Measurements from ENCODE around the gene EP400. TPM values are rescaled to one million over a fixed set of nuclear protein-coding genes. Genes with fewer than 3 reads are reported as not detected.

EP400 gene
- total and polyA plus RNA-seq, 8 donors = 5.2 to 39.8 (median 21.6) TPM

GRCh38 chr12:131994589-131994988, 44.8 kb downstream of the EP400 start:
- peaks cover 48 to 92% (median 87%) of the 10 kb centered on the region in 4 donors for H3K36me3 ChIP-seq
- intact Hi-C loops (cut with DNase I; ENCODE audit: low total_unique reads) = no loop called here

DNA sequence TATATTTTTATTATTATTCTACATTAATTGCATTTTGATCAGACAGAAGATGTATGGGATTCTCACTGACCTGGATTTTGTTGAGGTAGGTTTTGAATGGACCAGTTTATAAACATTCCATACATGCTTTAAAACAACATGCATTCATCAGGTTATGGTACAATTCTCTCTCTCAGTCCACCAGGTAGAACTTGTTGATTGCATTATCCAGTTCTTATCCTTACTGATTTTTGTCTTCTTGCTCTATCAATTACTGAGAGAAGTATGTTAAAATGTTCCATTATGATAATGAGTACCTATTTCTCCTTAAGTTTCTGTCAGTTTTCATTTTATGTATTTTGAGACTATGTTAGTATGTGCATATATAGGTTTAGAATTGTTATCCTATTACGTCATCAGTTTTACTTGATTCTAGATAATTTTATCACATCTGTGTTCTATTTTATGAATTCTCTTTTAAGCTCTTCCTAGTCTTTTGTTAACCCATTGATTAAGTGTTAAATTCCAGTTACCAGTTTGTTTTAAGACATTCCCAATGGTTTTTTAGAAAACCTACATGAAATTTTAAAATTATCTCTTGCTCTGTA, 50.6 kb downstream of the EP400 start:
- Histone ChIP-seq H3K36me3 (peaks cover 4 to 70% (median 66%) of the 10 kb centered on the region in 4 donors), H3K9me3 (no peaks in the 10 kb centered on the region), H3K4me1 (peaks cover 0 to 8% (median 0%) of the 10 kb centered on the region in 4 donors), H3K4me3 (no peak overlapping the region), H3K27me3 (no peaks in the 10 kb centered on the region), H3K27ac (no peak overlapping the region)
- no peak for TF ChIP-seq POLR2AphosphoS5 (IDR thresholded peaks at IDR 0.05)
- TF ChIP-seq POLR2A (IDR thresholded peaks at IDR 0.05) = no peak
- TF ChIP-seq, protein P1, sequence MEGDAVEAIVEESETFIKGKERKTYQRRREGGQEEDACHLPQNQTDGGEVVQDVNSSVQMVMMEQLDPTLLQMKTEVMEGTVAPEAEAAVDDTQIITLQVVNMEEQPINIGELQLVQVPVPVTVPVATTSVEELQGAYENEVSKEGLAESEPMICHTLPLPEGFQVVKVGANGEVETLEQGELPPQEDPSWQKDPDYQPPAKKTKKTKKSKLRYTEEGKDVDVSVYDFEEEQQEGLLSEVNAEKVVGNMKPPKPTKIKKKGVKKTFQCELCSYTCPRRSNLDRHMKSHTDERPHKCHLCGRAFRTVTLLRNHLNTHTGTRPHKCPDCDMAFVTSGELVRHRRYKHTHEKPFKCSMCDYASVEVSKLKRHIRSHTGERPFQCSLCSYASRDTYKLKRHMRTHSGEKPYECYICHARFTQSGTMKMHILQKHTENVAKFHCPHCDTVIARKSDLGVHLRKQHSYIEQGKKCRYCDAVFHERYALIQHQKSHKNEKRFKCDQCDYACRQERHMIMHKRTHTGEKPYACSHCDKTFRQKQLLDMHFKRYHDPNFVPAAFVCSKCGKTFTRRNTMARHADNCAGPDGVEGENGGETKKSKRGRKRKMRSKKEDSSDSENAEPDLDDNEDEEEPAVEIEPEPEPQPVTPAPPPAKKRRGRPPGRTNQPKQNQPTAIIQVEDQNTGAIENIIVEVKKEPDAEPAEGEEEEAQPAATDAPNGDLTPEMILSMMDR (IDR thresholded peaks at IDR 0.05) = no peak
- no peak for TF ChIP-seq EP300 (IDR thresholded peaks at IDR 0.05)
- 87 to 96% (median 88%) methylated on average over 1 of the region's 1 CpG for WGBS, 5 donors
- intact Hi-C loops (cut with DNase I; ENCODE audit: low total_unique reads) = no loop called here
- DNase-seq = no peak

More at GRCh38 chr12:131994589-131994988, 44.8 kb downstream of the EP400 start:
- TF ChIP-seq, protein P1 (IDR thresholded peaks at IDR 0.05) = no peak
- no peak for TF ChIP-seq POLR2AphosphoS5 (IDR thresholded peaks at IDR 0.05)
- no peak for TF ChIP-seq EP300 (IDR thresholded peaks at IDR 0.05)
- TF ChIP-seq POLR2A (IDR thresholded peaks at IDR 0.05) = no peak
- no peak for DNase-seq
- Histone ChIP-seq H3K27ac (no peak overlapping the region), H3K4me3 (no peak overlapping the region), H3K9me3 (no peaks in the 10 kb centered on the region), H3K4me1 (no peaks in the 10 kb centered on the region), H3K27me3 (no peaks in the 10 kb centered on the region)
- 87 to 95% (median 91%) methylated on average over 4 of the region's 4 CpGs for WGBS, 5 donors

DNA sequence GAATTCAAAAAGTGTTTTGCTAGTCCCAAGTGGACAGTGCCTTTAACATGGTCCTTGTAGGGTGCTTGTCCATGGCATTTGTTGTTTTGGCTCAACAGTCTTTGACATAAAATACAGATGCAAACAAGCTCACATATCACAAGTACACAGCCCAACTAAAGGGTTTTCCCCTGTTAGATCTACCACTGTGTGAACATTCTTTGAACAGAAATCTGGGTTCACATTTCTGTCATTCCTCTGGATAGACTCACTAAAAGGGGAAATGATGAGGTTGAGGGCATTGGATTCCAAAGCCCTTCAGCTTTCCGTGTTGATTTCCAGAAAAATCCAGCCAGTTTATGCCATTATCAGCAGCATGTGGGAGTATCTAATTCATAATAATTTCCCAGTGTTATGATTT, 54.1 kb downstream of the EP400 start:
- Histone ChIP-seq H3K9me3 (no peaks in the 10 kb centered on the region), H3K36me3 (peaks cover 29 to 79% (median 74%) of the 10 kb centered on the region in 4 donors), H3K27me3 (no peaks in the 10 kb centered on the region), H3K27ac (no peak overlapping the region), H3K4me3 (no peak overlapping the region), H3K4me1 (peaks cover 0 to 8% (median 0%) of the 10 kb centered on the region in 4 donors)
- no peak for TF ChIP-seq POLR2AphosphoS5 (IDR thresholded peaks at IDR 0.05)
- no peak for TF ChIP-seq POLR2A (IDR thresholded peaks at IDR 0.05)
- TF ChIP-seq, protein P1 (IDR thresholded peaks at IDR 0.05) = no peak
- no peak for TF ChIP-seq EP300 (IDR thresholded peaks at IDR 0.05)
- no peak for DNase-seq
- WGBS, 5 donors = 70 to 88% (median 78%) methylated on average over 1 of the region's 1 CpG
- intact Hi-C loops (cut with DNase I; ENCODE audit: low total_unique reads) = no loop called here

- Histone ChIP-seq H3K4me1 (peaks cover 0 to 8% (median 0%) of the 10 kb centered on the region in 4 donors), H3K36me3 (peaks cover 34 to 81% (median 79%) of the 10 kb centered on the region in 4 donors), H3K27ac (no peak overlapping the region), H3K9me3 (no peaks in the 10 kb centered on the region), H3K4me3 (no peak overlapping the region), H3K27me3 (no peaks in the 10 kb centered on the region)
- TF ChIP-seq POLR2AphosphoS5 (IDR thresholded peaks at IDR 0.05) (no peak), POLR2A (IDR thresholded peaks at IDR 0.05) (no peak), EP300 (IDR thresholded peaks at IDR 0.05) (no peak)
- TF ChIP-seq, protein P1 (IDR thresholded peaks at IDR 0.05) = no peak
- 93 to 96% (median 96%) methylated on average over 10 of the region's 10 CpGs for WGBS, 5 donors
- DNase-seq = no peak
- intact Hi-C loops (cut with DNase I; ENCODE audit: low total_unique reads) = no loop called here
These were observed 55.2 kb downstream of the EP400 start for GRCh38 chr12:132004946-132005345.
